Common myeloid progenitor, CD34-positive (primary cell): ENCODE data around the gene IL23R.
A peak's percentile ranks its signal among the peaks of the same experiment; 100 is the strongest.

Experiments used
- CTCF ChIA-PET: fragments of 350-600 bp; sonication (Branson Sonifier 250); formaldehyde crosslinking; loops from one replicate; lab custom pipeline; 2021; ENCODE audit warnings: antibody characterized with exemption; lab: Charles Lee
- POLR2A ChIA-PET: fragments of 350-600 bp; sonication (Branson Sonifier 250); formaldehyde crosslinking; loops from one replicate; lab custom pipeline; 2021; ENCODE audit warnings: antibody characterized with exemption; lab: Charles Lee
- DNase-seq, 3 donors: peaks; one replicate each; pipeline versions ENCODE4 v3.0.0 to v3.0.0-alpha.2; 2013
- H3K27ac ChIP-seq, 2 experiments: 1 replicate in 1 of 2; 2 replicates in 1 of 2; pipeline ENCODE4 v1.7.0; 2013; ENCODE audit warnings: inconsistent platforms in 2 of 2, low read length in 2 of 2, mild to moderate bottlenecking in 2 of 2, low read depth in 1 of 2, moderate library complexity in 1 of 2; ENCODE audit not compliant: severe bottlenecking in 2 of 2, insufficient read depth in 1 of 2, poor library complexity in 1 of 2
- H3K27me3 ChIP-seq, 5 experiments: replicated peaks in 2 of 5; 1 replicate in 3 of 5; 2 replicates in 2 of 5; pipeline versions ENCODE4 v1.6.1 to v1.7.0; 2013; ENCODE audit warnings: low read length in 4 of 5, mild to moderate bottlenecking in 2 of 5, moderate library complexity in 2 of 5, inconsistent platforms in 1 of 5; ENCODE audit not compliant: insufficient read depth in 5 of 5, control insufficient read depth in 4 of 5
- H3K36me3 ChIP-seq, 4 experiments: 1 replicate in 2 of 4; 2 replicates in 2 of 4; pipeline versions ENCODE4 v1.6.1 to v1.7.0; 2013; ENCODE audit warnings: low read length in 3 of 4, control low read depth in 1 of 4, mild to moderate bottlenecking in 1 of 4; ENCODE audit not compliant: control insufficient read depth in 4 of 4, insufficient read depth in 4 of 4
- H3K4me1 ChIP-seq, 4 experiments: 1 replicate in 3 of 4; 2 replicates in 1 of 4; pipeline versions ENCODE4 v1.6.1 to v1.7.1; 2013; ENCODE audit warnings: low read length in 3 of 4, mild to moderate bottlenecking in 3 of 4, control low read depth in 1 of 4, inconsistent platforms in 1 of 4, moderate library complexity in 1 of 4; ENCODE audit not compliant: control insufficient read depth in 4 of 4, insufficient read depth in 4 of 4; ENCODE audit errors: control extremely low read depth in 1 of 4
- H3K4me3 ChIP-seq, 7 experiments: 1 replicate in 4 of 7; 2 replicates in 3 of 7; pipeline versions ENCODE4 v1.5.1 to v1.7.0; 2013; ENCODE audit warnings: mild to moderate bottlenecking in 7 of 7, low read length in 6 of 7, moderate library complexity in 6 of 7, inconsistent platforms in 2 of 7, low read depth in 2 of 7, control low read depth in 1 of 7; ENCODE audit not compliant: insufficient read depth in 4 of 7, control insufficient read depth in 1 of 7; ENCODE audit errors: extremely low read depth in 1 of 7
- H3K9me3 ChIP-seq, 5 experiments: 1 replicate in 4 of 5; 2 replicates in 1 of 5; pipeline versions ENCODE4 v1.6.1 to v1.7.1; 2013; ENCODE audit warnings: low read length in 4 of 5, mild to moderate bottlenecking in 2 of 5, inconsistent platforms in 1 of 5, low read depth in 1 of 5, moderate library complexity in 1 of 5; ENCODE audit not compliant: control insufficient read depth in 4 of 5, insufficient read depth in 2 of 5; ENCODE audit errors: control extremely low read depth in 1 of 5
- WGBS: methylation state at CpG from one replicate; pipeline ENCODE4 v1.1.5; 2013; ENCODE audit not compliant: insufficient coverage; 5-methylcytosine and 5-hydroxymethylcytosine counted together

IL23R gene

GRCh38 chr1:67171574-67171955 lies 5.3 kb downstream of the IL23R start:
- POLR2A ChIA-PET, result interaction anchor here (1.2 kb wide), 1 partner anchor 10 kb away, joined by 5 read pairs; no protein-coding TSS in a partner anchor
- H3K4me3 ChIP-seq, result no peak overlapping the region
- H3K4me1 ChIP-seq, result peaks cover 6 to 16% (median 12%) of the 10 kb centered on the region in 4 experiments
- CTCF ChIA-PET, result interaction anchor here (0.6 to 3.7 kb wide), 5 partner anchors 9 to 42 kb away, joined by 3 to 16 read pairs (median 3); no protein-coding TSS in a partner anchor
- H3K27ac ChIP-seq, result no peak overlapping the region
- H3K27me3 ChIP-seq, result peaks cover 0 to 65% (median 29%) of the 10 kb centered on the region in 5 experiments
- no CpG with 5 or more reads among the region's 2 CpGs for WGBS
- H3K36me3 ChIP-seq, result no peaks in the 10 kb centered on the region
- no peak for DNase-seq
- H3K9me3 ChIP-seq, result no peaks in the 10 kb centered on the region

- H3K9me3 ChIP-seq, result no peaks in the 10 kb centered on the region
- no peak overlapping the region for H3K27ac ChIP-seq
- H3K36me3 ChIP-seq, result no peaks in the 10 kb centered on the region
- WGBS, result 100% methylated on average over 1 of the region's 1 CpG
- peaks cover 6 to 16% (median 12%) of the 10 kb centered on the region in 4 experiments for H3K4me1 ChIP-seq
- peak in 1 of 3 donors; percentile 15 for DNase-seq
- no peak overlapping the region for H3K4me3 ChIP-seq
- POLR2A ChIA-PET, result no interaction called here
- peaks cover 0 to 63% (median 25%) of the 10 kb centered on the region in 5 experiments for H3K27me3 ChIP-seq
- CTCF ChIA-PET, result interaction anchor here (0.6 to 3.7 kb wide), 3 partner anchors 10 to 37 kb away, joined by 3 to 16 read pairs (median 3); no protein-coding TSS in a partner anchor
Observed at GRCh38 chr1:67171978-67172377, 5.7 kb downstream of the IL23R start.

- no peaks in the 10 kb centered on the region for H3K9me3 ChIP-seq
- CTCF ChIA-PET, result no interaction called here
- POLR2A ChIA-PET, result no interaction called here
- no peak for DNase-seq
- no peak overlapping the region for H3K4me3 ChIP-seq
- peaks cover 0 to 43% (median 22%) of the 10 kb centered on the region in 5 experiments for H3K27me3 ChIP-seq
- H3K36me3 ChIP-seq, result no peaks in the 10 kb centered on the region
- H3K4me1 ChIP-seq, result peaks cover 6 to 16% (median 12%) of the 10 kb centered on the region in 4 experiments
- H3K27ac ChIP-seq, result no peak overlapping the region
Observed at GRCh38 chr1:67173988-67174387, 7.7 kb downstream of the IL23R start.

- CTCF ChIA-PET, result interaction anchor here (1.0 kb wide), 1 partner anchor 8 kb away, joined by 3 read pairs; no protein-coding TSS in a partner anchor
- Histone ChIP-seq H3K4me1 (peaks cover 6 to 16% (median 12%) of the 10 kb centered on the region in 4 experiments), H3K9me3 (no peaks in the 10 kb centered on the region), H3K27ac (no peak overlapping the region), H3K27me3 (peaks cover 0 to 35% (median 18%) of the 10 kb centered on the region in 5 experiments), H3K4me3 (no peak overlapping the region), H3K36me3 (no peaks in the 10 kb centered on the region)
- 100% methylated on average over 1 of the region's 2 CpGs for WGBS
- POLR2A ChIA-PET, result interaction anchor here (0.6 kb wide), 1 partner anchor 1012 kb away, joined by 4 read pairs; no protein-coding TSS in a partner anchor
- no peak for DNase-seq
Observed at GRCh38 chr1:67174716-67175284, 8.5 kb downstream of the IL23R start.

GRCh38 chr1:67175530-67176087 lies 9.4 kb downstream of the IL23R start:
- Histone ChIP-seq H3K9me3 (no peaks in the 10 kb centered on the region), H3K27ac (no peak overlapping the region), H3K4me3 (no peak overlapping the region), H3K36me3 (no peaks in the 10 kb centered on the region), H3K27me3 (peaks cover 0 to 32% (median 16%) of the 10 kb centered on the region in 5 experiments), H3K4me1 (peaks cover 5 to 13% (median 8%) of the 10 kb centered on the region in 4 experiments)
- 89% methylated on average over 2 of the region's 3 CpGs for WGBS
- CTCF ChIA-PET, result interaction anchor here (1.7 kb wide), 1 partner anchor 14 kb away, joined by 3 read pairs; no protein-coding TSS in a partner anchor
- DNase-seq, result no peak
- POLR2A ChIA-PET, result no interaction called here

- POLR2A ChIA-PET, result no interaction called here
- Histone ChIP-seq H3K4me1 (no peaks in the 10 kb centered on the region), H3K9me3 (peaks cover 0 to 8% (median 4%) of the 10 kb centered on the region in 5 experiments), H3K4me3 (no peak overlapping the region), H3K27me3 (peaks cover 0 to 6% (median 3%) of the 10 kb centered on the region in 5 experiments), H3K27ac (no peak overlapping the region), H3K36me3 (no peaks in the 10 kb centered on the region)
- DNase-seq, result no peak
- no CpG with 5 or more reads among the region's 1 CpG for WGBS
- CTCF ChIA-PET, result interaction anchor here (0.7 to 1.7 kb wide), 4 partner anchors 11 to 36 kb away, joined by 3 to 4 read pairs (median 4); no protein-coding TSS in a partner anchor
Observed at GRCh38 chr1:67184838-67185421, 18.7 kb downstream of the IL23R start.
